HCT116 (cell line): ENCODE measurements around the gene RIC8B.

ENCODE experiments used
- CTCF ChIP-seq, 3 experiments: fragments of 200-600 bp in 1 of 3; sonication (generic) in 1 of 3; IDR thresholded peaks in 2 of 3; conservative IDR thresholded peaks in 1 of 3; 2 replicates each; pipeline ENCODE4 v1.5.1; 2012 to 2017; ENCODE audit warnings: low read depth in 2 of 3, low read length in 2 of 3, antibody characterized with exemption in 1 of 3, borderline replicate concordance in 1 of 3, control low read depth in 1 of 3, mild to moderate bottlenecking in 1 of 3, mixed read lengths in 1 of 3, mixed run types in 1 of 3, moderate library complexity in 1 of 3; ENCODE audit not compliant: insufficient read depth in 1 of 3
- POLR2A ChIP-seq: IDR thresholded peaks from 2 replicates; pipeline ENCODE4 v1.7.0; 2011; ENCODE audit warnings: borderline replicate concordance; ENCODE audit not compliant: insufficient read depth, insufficient read length; ENCODE audit errors: extremely low read depth
- TCF7L2 ChIP-seq: IDR thresholded peaks from 2 replicates; pipeline ENCODE4 v1.7.0; 2011; ENCODE audit warnings: borderline replicate concordance, inconsistent platforms; ENCODE audit not compliant: insufficient read depth, insufficient read length; ENCODE audit errors: extremely low read depth
- YY1 ChIP-seq: IDR thresholded peaks from 2 replicates; pipeline ENCODE4 v1.6.1; 2011; ENCODE audit warnings: low read length, low read depth, moderate library complexity, mild to moderate bottlenecking; ENCODE audit not compliant: insufficient replicate concordance; ENCODE audit errors: extremely low read depth

- no peak for TF ChIP-seq CTCF (IDR thresholded peaks at IDR 0.05 in 2 of 3, conservative IDR thresholded peaks at IDR 0.05 in 1 of 3; ENCODE audit: borderline replicate concordance in 1 of 3, insufficient read depth in 1 of 3, low read depth in 2 of 3, low read length in 2 of 3)
- no peak for TF ChIP-seq POLR2A
- no peak for TF ChIP-seq YY1
- no peak for TF ChIP-seq TCF7L2
Measured at GRCh38 chr12:106854723-106855122, 80.2 kb downstream of the RIC8B start.
